OCI-LY7 (cell line): ENCODE data around the gene RNF212. TPM values are rescaled to one million over a fixed set of nuclear protein-coding genes. Genes with fewer than 3 reads are reported as not detected.
"Not testable (repeated sequence)": the region's sequence is repeated elsewhere in the genome, so short reads cannot be mapped to it uniquely, and the experiment has no call there.

Experiments
- BruUV-seq: library from RNA; stranded (reverse); fragments of 400-500 nt; replicated peaks from 2 replicates; lab custom pipeline; 2021; lab: Mats Ljungman, UMichigan
- CTCF ChIA-PET: fragments of 300-600 bp; sonication (Branson Sonifier 250); formaldehyde crosslinking; loops from one replicate; lab custom pipeline; 2022; ENCODE audit warnings: antibody characterized with exemption; ENCODE audit not compliant: unreplicated experiment; lab: Charles Lee
- POLR2A ChIA-PET: fragments of 300-600 bp; sonication (Branson Sonifier 250); formaldehyde crosslinking; loops from one replicate; lab custom pipeline; 2022; ENCODE audit warnings: antibody characterized with exemption; lab: Charles Lee
- DNase-seq: peaks from one replicate; pipeline ENCODE4 v3.0.0-alpha.2; 2015; ENCODE audit warnings: low spot score
- H2AFZ ChIP-seq: fragments of 200-600 bp; sonication (generic), shearing (Covaris generic); 2 replicates; pipeline ENCODE4 v1.6.1; 2014; ENCODE audit warnings: mild to moderate bottlenecking, antibody characterized with exemption, low read length, moderate library complexity
- H3K27ac ChIP-seq: fragments of 200-600 bp; sonication (generic); 2 replicates; pipeline ENCODE4 v1.5.1; 2014; ENCODE audit warnings: mixed run types, low read depth, mild to moderate bottlenecking, moderate library complexity, low read length, inconsistent platforms; ENCODE audit not compliant: poor library complexity, severe bottlenecking
- H3K36me3 ChIP-seq: fragments of 200-600 bp; sonication (generic); 2 replicates; pipeline ENCODE4 v1.6.1; 2014; ENCODE audit warnings: mild to moderate bottlenecking, antibody characterized with exemption, low read length, moderate library complexity, mixed read lengths; ENCODE audit not compliant: insufficient read depth
- H3K4me1 ChIP-seq: fragments of 200-600 bp; sonication (generic); 2 replicates; pipeline ENCODE4 v1.5.1; 2014; ENCODE audit warnings: mild to moderate bottlenecking, low read length; ENCODE audit not compliant: insufficient read depth, poor library complexity, severe bottlenecking
- H3K4me2 ChIP-seq: fragments of 200-600 bp; sonication (generic); 2 replicates; pipeline ENCODE4 v1.6.1; 2014; ENCODE audit warnings: mild to moderate bottlenecking, low read length
- H3K4me3 ChIP-seq: fragments of 200-600 bp; sonication (generic); 2 replicates; pipeline ENCODE4 v1.5.1; 2014; ENCODE audit warnings: mild to moderate bottlenecking, low read depth, low read length; ENCODE audit not compliant: poor library complexity, severe bottlenecking
- H3K79me2 ChIP-seq: fragments of 200-600 bp; sonication (generic); 2 replicates; pipeline ENCODE4 v1.6.1; 2016; ENCODE audit warnings: low read depth, mild to moderate bottlenecking, low read length, moderate library complexity, mixed read lengths; ENCODE audit not compliant: insufficient read depth
- H3K9me2 ChIP-seq: fragments of 200-600 bp; sonication (generic); 2 replicates; pipeline ENCODE4 v1.6.1; 2016; ENCODE audit warnings: mild to moderate bottlenecking, low read length, mixed read lengths; ENCODE audit not compliant: insufficient read depth
- H3K9me3 ChIP-seq: fragments of 200-600 bp; sonication (generic); 2 replicates; pipeline ENCODE4 v1.6.1; 2014; ENCODE audit warnings: mild to moderate bottlenecking, mixed run types, low read length, mixed read lengths
- H4K20me1 ChIP-seq: fragments of 200-600 bp; sonication (generic); 2 replicates; pipeline ENCODE4 v1.6.1; 2014; ENCODE audit warnings: mild to moderate bottlenecking, antibody characterized with exemption, low read length, moderate library complexity, mixed read lengths; ENCODE audit not compliant: insufficient read depth
- EZH2phosphoT487 ChIP-seq: fragments of 200-600 bp; sonication (generic); IDR thresholded peaks from 2 replicates; pipeline ENCODE4 v1.6.1; 2018; ENCODE audit warnings: low read depth, borderline replicate concordance, mild to moderate bottlenecking, mixed run types, antibody characterized with exemption, low read length, moderate library complexity, mixed read lengths
- intact Hi-C: fragments of 100-400 bp; cut with micrococcal nuclease; formaldehyde crosslinking; loops from one replicate; pipeline ENCODE4 v1.10.0; 2022; ENCODE audit not compliant: unreplicated experiment
- total RNA-seq, 2 experiments: library from RNA; depleted of rRNA in 1 of 2; stranded (reverse); fragments of >200 nt in 1 of 2; shearing (Covaris generic) in 1 of 2; gene quantifications; 2 replicates each; pipeline ENCODE4 v1.2.3, GENCODE V29; 2014 to 2022
- TF ChIP-seq, protein P1 (sequence below): fragments of 200-600 bp; sonication (generic); conservative IDR thresholded peaks from 2 replicates; pipeline ENCODE4 v1.5.1; 2014; ENCODE audit warnings: mild to moderate bottlenecking, antibody characterized with exemption, low read length, moderate library complexity, mixed read lengths

The RNF212 gene
- total RNA-seq, 2 experiments from 2014 or later, result not detected

DNA sequence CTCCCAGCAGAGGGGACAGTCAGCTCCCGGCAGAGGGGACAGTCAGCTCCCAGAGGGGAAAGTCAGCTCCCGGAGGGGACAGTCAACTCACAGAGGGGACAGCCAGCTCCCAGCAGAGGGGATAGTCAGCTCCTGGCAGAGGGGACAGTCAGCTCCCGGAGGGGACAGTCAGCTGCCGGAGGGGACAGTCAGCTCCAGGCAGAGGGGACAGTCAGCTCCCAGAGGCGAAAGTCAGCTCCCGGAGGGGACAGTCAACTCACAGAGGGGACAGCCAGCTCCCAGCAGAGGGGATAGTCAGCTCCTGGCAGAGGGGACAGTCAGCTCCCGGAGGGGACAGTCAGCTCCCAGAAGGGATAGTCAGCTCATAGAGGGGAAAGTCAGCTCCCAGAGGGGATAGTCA is 59.5 kb downstream of the RNF212 start:
- H3K9me2 ChIP-seq, DNase-seq, CTCF ChIA-PET, H3K36me3 ChIP-seq, H2AFZ ChIP-seq, H3K27ac ChIP-seq, H3K79me2 ChIP-seq, BruUV-seq, H4K20me1 ChIP-seq, intact Hi-C loops, H3K9me3 ChIP-seq, H3K4me2 ChIP-seq, H3K4me3 ChIP-seq: not testable (repeated sequence)
- POLR2A ChIA-PET, result interaction anchor here (0.7 kb wide), 1 partner anchor 805 kb away, joined by 3 read pairs; no protein-coding TSS in a partner anchor
- peaks cover 15% of the 10 kb centered on the region for H3K4me1 ChIP-seq

DNA sequence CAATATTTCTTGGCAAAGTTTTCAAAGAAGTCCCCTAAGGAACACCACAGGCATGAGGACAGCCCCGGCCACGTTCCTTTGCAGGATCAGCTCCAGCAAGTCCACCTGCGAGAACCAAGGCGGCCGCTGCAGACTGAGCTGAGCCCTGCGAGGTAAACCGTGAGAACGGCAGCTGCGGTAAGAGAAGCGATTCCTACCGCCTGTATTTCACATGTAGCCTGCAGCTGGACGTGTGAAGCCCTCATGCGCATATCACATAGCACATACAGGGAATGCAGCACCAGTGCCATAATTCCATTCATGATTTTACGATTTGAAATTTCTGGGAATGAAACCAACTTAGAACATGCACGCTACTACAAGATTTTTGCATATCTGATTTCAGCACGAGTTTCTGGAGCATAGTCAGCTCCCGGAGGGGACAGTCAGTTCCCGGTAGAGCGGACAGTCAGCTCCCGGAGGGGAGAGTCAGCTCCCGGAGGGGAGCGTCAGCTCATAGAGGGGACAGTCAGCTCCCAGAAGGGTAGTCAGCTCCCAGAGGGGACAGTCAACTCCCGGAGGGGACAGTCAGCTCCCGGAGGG is 60.2 kb downstream of the RNF212 start:
- ChIA-PET CTCF (no interaction called here), POLR2A (interaction anchor here (0.6 to 0.7 kb wide), 2 partner anchors 62 to 804 kb away, joined by 3 to 4 read pairs; no protein-coding TSS in a partner anchor)
- no peak overlapping the region for H3K4me2 ChIP-seq
- no peaks in the 10 kb centered on the region for H3K79me2 ChIP-seq
- TF ChIP-seq EZH2phosphoT487, result no peak
- TF ChIP-seq, protein P1, sequence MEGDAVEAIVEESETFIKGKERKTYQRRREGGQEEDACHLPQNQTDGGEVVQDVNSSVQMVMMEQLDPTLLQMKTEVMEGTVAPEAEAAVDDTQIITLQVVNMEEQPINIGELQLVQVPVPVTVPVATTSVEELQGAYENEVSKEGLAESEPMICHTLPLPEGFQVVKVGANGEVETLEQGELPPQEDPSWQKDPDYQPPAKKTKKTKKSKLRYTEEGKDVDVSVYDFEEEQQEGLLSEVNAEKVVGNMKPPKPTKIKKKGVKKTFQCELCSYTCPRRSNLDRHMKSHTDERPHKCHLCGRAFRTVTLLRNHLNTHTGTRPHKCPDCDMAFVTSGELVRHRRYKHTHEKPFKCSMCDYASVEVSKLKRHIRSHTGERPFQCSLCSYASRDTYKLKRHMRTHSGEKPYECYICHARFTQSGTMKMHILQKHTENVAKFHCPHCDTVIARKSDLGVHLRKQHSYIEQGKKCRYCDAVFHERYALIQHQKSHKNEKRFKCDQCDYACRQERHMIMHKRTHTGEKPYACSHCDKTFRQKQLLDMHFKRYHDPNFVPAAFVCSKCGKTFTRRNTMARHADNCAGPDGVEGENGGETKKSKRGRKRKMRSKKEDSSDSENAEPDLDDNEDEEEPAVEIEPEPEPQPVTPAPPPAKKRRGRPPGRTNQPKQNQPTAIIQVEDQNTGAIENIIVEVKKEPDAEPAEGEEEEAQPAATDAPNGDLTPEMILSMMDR, result no peak
- no peak overlapping the region for H3K4me3 ChIP-seq
- H2AFZ ChIP-seq, result no peak overlapping the region
- H3K9me3 ChIP-seq, result no peaks in the 10 kb centered on the region
- no peaks in the 10 kb centered on the region for H3K36me3 ChIP-seq
- DNase-seq, result no peak
- H3K27ac ChIP-seq, result no peak overlapping the region
- H3K9me2 ChIP-seq, result no peaks in the 10 kb centered on the region
- intact Hi-C loops, result no loop called here
- H3K4me1 ChIP-seq, result peaks cover 15% of the 10 kb centered on the region
- H4K20me1 ChIP-seq, result no peaks in the 10 kb centered on the region
- no TSS peak for BruUV-seq

DNA sequence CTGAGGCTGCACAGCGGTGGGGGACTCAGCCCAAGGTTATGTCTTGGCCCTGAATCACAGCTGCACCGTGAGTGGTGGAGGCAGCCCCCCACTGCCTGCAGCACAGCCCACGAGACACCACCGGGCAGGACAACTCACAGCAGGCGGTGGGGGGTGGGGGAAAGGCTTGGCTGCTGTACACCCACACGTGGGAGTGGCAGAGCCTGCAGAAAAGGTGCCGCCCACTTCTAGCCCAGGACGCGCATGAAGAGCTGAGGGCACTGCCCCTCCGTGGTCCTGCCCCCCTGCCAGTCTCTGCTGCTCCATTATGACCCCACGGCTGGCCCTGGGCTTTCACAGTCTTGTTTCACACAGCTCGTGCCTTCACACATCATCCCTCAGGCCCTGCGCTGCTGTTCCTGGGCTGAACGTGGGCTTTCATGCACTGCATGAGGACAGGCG is 61.1 kb downstream of the RNF212 start:
- BruUV-seq, result no TSS peak
- H3K4me3 ChIP-seq, result no peak overlapping the region
- no peaks in the 10 kb centered on the region for H3K9me3 ChIP-seq
- TF ChIP-seq EZH2phosphoT487, result no peak
- TF ChIP-seq, protein P1, result no peak
- peaks cover 15% of the 10 kb centered on the region for H3K4me1 ChIP-seq
- H3K9me2 ChIP-seq, result no peaks in the 10 kb centered on the region
- ChIA-PET POLR2A (no interaction called here), CTCF (no interaction called here)
- no peak for DNase-seq
- H3K27ac ChIP-seq, result no peak overlapping the region
- intact Hi-C loops, result no loop called here
- H4K20me1 ChIP-seq, result no peaks in the 10 kb centered on the region
- no peak overlapping the region for H3K4me2 ChIP-seq
- no peaks in the 10 kb centered on the region for H3K79me2 ChIP-seq
- H2AFZ ChIP-seq, result no peak overlapping the region
- no peaks in the 10 kb centered on the region for H3K36me3 ChIP-seq
